ENCODE data around the gene UBE2E2.

UBE2E2 gene

GRCh38 chr3:23240171-23240785 lies 37.2 kb downstream of the UBE2E2 start:
- no peak for DNase-seq (ENCODE audit: low read depth in 2 of 2)

DNA sequence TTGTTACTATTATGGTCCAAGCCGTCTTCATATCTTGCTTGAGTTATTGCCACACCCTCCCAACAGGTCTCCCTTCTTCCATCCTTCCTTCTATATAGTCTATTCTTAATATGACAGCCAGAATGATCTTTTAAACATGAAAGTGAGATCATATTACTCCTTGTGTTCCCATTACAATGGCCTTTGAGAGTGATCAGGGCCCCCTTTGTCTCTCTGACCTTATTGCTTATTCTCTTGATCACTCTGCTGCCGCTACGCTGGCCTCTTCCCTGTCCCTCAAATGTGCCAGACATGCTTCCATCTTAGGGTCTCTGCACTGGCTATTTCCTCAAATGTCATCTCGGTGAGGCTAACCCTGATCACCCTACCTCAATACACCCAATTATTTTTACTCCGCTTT lies 38.1 kb downstream of the UBE2E2 start:
- DNase-seq (ENCODE audit: low read depth in 2 of 2): no peak

GRCh38 chr3:23242106-23242505 lies 39.0 kb downstream of the UBE2E2 start:
- no peak for DNase-seq (ENCODE audit: low read depth in 2 of 2)

DNA sequence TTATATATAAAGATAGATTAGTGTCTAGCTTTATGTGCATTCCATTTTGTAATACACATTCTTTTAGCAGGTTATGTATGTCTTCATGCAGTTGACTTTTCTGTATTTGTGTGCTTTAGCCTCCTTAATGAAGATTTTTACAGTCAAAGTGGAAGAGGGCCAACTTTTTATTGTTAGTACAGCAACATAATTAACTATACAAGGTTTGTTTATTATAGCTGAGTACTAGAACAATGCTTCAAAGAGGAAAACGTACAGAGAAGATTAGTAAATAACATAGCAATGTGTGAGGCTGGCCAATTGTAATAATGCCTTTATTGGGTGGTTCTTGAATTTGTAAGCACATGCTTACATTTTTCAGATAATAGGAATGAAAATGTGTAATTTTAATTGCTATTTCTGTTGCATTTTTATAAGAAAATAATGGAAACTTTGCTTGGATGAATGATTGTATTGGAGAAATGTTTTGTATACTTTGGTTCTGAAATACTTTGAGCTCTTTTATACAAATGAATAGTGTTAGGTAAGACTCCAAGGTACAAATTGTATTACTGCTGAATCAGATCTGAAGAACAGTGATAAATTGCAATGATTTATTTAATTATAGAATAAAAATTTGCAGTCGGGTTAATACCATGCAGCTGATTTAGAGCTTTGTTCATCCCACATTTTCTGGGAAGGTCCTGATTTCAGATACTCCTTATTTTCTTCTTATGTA lies 41.4 kb downstream of the UBE2E2 start:
- DNase-seq (ENCODE audit: low read depth in 2 of 2): no peak

GRCh38 chr3:23246651-23247050 lies 43.5 kb downstream of the UBE2E2 start:
- no peak for DNase-seq (ENCODE audit: low read depth in 2 of 2)

DNA sequence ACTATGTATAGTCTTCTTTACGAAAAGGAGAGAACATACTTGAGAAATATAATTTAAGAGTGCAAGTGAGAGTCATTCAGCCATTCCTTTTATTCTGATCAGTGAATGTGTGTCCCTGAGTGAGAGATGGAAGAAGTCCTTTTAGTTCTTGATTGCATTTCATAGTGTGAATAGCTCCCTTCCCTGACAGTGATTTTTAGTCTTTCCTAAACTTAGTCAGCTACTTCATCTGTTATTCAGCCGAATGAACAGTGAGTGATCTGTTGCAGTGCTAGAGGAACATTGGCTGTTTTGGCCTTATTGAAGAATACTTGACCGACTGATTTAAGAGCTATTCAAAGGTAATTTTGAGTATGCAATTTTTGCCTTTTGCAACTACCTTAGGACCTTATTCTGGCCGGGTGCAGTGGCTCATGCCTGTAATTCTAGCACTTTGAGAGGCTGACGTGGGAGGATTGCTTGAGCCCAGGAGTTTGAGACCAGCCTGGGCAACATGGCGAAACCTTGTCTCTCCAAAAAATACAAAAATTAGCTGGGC lies 45.5 kb downstream of the UBE2E2 start:
- DNase-seq (ENCODE audit: low read depth in 2 of 2): no peak

DNA sequence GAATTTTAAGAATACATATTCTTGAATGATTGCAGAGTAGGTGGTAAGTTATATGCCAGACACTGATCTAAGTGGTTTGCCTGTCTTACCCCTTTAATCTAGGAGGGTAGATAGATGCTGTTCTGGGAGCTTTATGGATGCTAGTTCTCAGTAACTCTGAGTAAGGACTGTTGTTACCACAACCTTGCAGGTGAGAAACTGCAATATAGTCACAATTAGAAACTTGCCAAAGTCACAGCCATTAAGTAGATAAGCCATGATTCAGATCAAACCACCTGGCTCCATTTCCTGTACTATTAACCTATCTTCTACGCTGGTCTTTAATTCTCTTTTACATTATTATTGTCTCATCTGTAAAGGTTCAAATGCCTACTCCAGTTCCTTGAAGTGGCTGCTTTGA lies 46.8 kb downstream of the UBE2E2 start:
- DNase-seq (ENCODE audit: low read depth in 2 of 2): no peak

DNA sequence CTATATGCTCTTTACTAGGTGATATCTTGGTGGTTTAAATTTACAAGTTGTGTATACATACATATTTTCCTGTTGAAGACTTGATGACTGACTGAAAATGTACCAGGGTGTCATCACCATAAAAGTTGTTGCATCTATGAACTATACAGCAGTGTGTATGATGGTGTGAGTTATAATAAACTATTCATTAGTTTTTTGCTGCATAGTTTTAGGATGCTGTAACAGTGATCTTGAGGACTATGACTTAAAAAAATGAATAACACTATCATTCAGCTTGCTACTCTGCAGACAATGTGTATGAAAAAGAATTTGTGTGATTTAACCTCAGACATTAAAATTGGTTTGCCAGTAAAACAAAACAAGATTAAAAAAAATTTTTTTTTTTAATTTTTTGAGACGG lies 49.0 kb downstream of the UBE2E2 start:
- no peak for DNase-seq (ENCODE audit: low read depth in 2 of 2)

DNA sequence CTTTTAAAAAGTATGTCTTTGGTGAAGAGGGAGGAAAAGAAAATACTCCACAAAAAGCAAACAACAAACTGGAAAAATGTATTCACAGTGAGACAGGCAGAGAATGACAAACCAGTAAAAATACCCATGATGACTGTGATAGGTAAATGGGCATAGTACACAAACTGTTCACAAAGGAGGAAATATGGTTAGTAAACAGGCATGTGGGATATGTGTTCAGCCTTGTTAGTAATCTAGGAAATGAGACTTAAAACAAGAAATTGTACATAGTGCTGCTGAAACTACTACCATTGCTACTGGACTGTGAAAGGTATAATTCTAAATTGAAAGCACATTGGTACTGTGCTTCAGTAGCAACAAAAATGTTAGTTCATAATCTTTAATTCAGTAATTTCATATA lies 50.1 kb downstream of the UBE2E2 start:
- no peak for DNase-seq (ENCODE audit: low read depth in 2 of 2)

DNA sequence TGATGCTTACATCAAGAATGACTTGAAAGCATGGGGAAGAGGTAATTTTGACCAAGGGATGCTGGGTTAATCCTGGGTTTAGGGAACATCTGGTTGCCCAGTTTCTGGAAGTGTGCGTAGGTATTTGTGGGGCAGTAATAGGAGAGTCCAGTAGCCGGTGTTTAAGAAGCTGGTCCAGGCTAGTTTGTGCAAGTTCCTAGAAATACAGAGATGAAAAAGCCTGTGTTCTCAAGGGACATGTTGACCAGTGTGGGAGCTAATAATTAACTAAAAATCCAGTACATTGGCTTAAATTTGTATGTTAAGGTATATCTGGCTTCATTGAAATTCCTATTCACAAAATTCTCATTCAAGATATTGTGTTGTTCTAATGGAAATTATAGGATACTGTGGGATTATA lies 51.2 kb downstream of the UBE2E2 start:
- no peak for DNase-seq (ENCODE audit: low read depth in 2 of 2)

- no peak for DNase-seq (ENCODE audit: low read depth in 2 of 2)
Observed at GRCh38 chr3:23254835-23255234, 51.7 kb downstream of the UBE2E2 start.

DNA sequence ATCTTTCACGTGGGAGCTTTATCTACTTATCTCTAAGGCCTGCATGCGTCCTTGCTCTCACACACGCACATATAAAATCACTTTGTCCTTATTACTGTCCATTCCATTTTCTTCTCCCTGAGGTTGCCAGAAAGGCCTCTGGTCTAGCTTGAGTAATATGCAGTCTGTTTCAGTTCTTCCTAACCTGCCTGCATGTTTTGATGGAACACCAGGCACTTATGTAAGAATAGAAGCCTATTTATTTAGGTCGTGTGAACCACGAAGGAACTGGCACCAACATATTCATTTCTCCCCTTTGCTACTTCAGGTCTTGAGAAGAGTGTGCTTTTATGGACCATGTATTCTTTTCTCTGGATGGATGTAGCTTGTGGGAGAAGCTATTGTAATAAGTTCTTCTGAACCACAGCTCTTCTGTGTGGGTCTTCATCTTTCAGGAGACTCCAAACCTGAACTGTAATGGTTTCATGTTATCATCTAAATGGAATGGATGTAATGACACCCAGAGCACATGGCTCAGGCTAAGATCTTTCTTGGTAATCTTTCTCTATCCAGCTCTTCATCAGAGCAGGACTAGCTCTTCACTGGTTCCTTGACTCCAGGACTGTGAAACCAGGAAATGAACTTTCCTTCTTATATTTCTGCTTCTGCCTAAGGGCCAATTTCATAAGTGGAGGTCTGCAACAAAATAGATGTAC lies 53.8 kb downstream of the UBE2E2 start:
- no peak for DNase-seq (ENCODE audit: low read depth in 2 of 2)

- no peak for DNase-seq (ENCODE audit: low read depth in 2 of 2)
Observed at GRCh38 chr3:23258110-23258509, 55.0 kb downstream of the UBE2E2 start.

- DNase-seq (ENCODE audit: low read depth in 2 of 2): no peak
Observed at GRCh38 chr3:23259515-23259914, 56.4 kb downstream of the UBE2E2 start.

DNA sequence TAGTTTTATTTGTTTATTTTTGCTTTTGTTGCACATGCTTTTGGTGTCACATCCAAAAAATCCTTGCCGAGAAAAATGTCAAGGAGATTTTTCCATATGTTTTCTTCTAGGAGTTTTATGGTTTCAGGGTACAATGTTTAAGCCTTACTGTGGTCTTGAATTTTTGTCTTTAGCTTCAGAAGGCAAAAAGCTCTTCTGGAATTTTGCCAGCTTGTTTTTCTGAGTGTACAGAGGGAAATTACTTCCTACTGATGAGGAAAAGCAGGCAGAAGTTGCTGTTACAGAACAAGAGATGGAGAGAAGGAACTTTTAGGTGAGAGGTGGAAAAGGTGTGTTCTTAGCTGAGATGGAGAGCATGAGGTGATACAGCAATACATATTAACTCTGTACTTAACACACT lies 59.6 kb downstream of the UBE2E2 start:
- DNase-seq (ENCODE audit: low read depth in 2 of 2): no peak

- no peak for DNase-seq (ENCODE audit: low read depth in 2 of 2)
Observed at GRCh38 chr3:23263796-23264195, 60.7 kb downstream of the UBE2E2 start.

- no peak for DNase-seq (ENCODE audit: low read depth in 2 of 2)
Observed at GRCh38 chr3:23264413-23264812, 61.3 kb downstream of the UBE2E2 start.

GRCh38 chr3:23270423-23270822 lies 67.3 kb downstream of the UBE2E2 start:
- DNase-seq (ENCODE audit: low read depth in 2 of 2): no peak

DNA sequence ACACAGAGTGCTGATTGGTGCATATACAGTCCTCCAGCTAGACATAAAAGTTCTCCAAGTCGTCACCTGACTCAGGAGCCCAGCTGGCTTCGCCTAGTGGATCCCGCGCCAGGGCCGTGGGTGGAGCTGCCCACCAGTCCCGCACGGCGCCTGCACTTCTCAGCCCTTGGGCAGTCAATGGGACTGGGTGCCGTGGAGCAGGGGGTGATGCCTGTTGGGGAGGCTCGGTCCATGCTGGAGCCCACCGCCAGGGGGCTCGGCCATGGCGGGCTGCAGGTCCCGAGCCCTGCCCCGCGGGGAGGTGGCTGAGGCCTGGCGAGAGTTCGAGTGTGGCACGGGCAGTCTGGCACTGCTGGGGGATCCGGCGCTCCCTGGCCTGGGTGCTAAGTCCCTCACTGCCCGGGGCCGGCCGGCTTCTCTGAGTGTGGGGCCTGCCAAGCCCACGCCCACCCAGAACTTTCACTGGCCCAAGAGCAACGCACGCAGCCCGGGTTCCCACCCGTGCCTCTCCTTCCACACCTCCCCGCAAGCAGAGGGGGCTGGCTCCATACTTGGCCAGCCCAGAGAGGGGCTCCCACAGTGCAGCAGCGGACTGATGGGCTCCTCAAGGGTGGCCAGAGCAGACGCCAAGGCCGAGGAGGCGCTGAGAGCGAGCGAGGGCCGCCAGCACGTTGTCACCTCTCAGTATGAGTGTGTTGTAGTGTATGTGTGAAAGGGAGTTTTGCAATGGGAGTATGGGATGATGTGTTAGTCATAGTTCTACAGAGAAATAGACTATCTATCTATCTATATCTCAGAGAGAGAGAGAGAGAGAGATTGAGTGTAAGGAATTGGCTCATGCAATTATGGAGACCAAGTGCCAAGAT lies 69.0 kb downstream of the UBE2E2 start:
- no peak for DNase-seq (ENCODE audit: low read depth in 2 of 2)

DNA sequence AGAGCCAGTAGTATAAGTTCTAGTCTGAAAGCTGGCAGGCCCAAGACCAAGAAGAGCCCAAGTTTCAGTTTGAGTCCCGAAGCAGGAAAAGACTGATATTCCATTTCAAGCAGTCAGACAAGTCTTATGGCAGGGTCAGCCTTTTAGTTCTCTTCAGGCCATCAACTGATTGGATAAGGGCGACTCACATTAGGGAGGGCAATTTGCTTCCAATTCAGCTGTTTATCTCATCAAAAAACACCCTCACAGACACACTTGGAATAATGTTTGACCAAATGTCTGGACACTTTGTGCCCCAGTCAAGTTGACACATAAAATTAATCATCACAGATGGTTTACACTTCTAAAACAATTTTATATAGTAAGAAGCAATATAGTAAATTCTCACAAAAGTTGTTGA lies 69.7 kb downstream of the UBE2E2 start:
- no peak for DNase-seq (ENCODE audit: low read depth in 2 of 2)

DNA sequence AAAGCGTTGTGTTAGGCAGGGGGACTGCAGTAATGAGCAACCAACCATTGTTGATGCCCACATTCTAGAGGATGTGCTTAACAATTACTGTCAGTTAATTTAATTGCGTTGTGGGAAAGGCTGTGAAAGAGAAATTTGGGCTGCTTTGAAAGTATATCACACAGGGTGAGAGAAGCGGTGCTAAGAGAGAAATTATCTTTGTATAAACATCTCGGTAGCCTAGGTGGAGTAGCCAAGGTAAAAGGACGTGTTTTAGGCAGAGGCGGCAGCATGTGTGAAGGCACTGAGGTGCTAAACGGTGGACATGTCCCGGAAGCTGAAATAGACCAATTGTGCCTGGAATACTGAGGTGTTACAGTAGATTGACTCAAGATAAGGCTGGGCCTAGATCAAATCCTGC lies 71.9 kb downstream of the UBE2E2 start:
- no peak for DNase-seq (ENCODE audit: low read depth in 2 of 2)

GRCh38 chr3:23275814-23276213 lies 72.7 kb downstream of the UBE2E2 start:
- no peak for DNase-seq (ENCODE audit: low read depth in 2 of 2)

Measured in stimulated activated CD4-positive, alpha-beta T cell treated with anti-CD3 and anti-CD28 coated beads, Interleukin-15, amount 100 ng/mL, for 48 hours (primary cell).